A549 (cell line): ENCODE results near the gene PIM3. TPM values are rescaled to one million over a fixed set of nuclear protein-coding genes. Genes with fewer than 3 reads are reported as not detected.

ENCODE experiments used
- ATAC-seq, 2 experiments: fragments of 200-7000 bp in 1 of 2; fragments of >200 bp in 1 of 2; cut with Nextera tagmentation in 1 of 2; cut with Tn5 transposase in 1 of 2; 3 replicates each; pipeline versions ENCODE4 v1.8.0 to v1.9.1; 2018 to 2020; ENCODE audit warnings: mild to moderate bottlenecking in 1 of 2, moderate library complexity in 1 of 2
- CTCF ChIA-PET: fragments of 300-600 bp; sonication (Branson Sonifier 250); formaldehyde crosslinking; extraction: SDS; loops from one replicate; lab custom pipeline; 2021; ENCODE audit warnings: antibody characterized with exemption, inconsistent platforms; lab: Yijun Ruan, JAX
- POLR2A ChIA-PET: fragments of 350-600 bp; formaldehyde crosslinking; extraction: SDS; loops from one replicate; lab custom pipeline; 2021; ENCODE audit warnings: antibody characterized with exemption, inconsistent platforms; lab: Yijun Ruan, JAX
- DNase-seq, 2 experiments: peaks; one replicate each; pipeline versions ENCODE4 v3.0.0 to v3.0.0-alpha.2; 2011 to 2016; ENCODE audit warnings: low read depth in 1 of 2, low spot score in 1 of 2
- FAIRE-seq: peaks from 2 replicates; lab custom pipeline; 2011; peaks lifted over from hg19 to GRCh38; lab: Jason Lieb, UNC
- H3K27ac ChIP-seq, 2 experiments: fragments of >200 bp; sonication (Bioruptor Twin); formaldehyde crosslinking; 3 replicates each; pipeline ENCODE4 v1.5.1; 2016 to 2017
- H3K4me1 ChIP-seq: fragments of >200 bp; sonication (Bioruptor Twin); formaldehyde crosslinking; 3 replicates; pipeline ENCODE4 v1.6.1; 2016
- H3K4me2 ChIP-seq: fragments of >200 bp; sonication (Bioruptor Twin); formaldehyde crosslinking; 3 replicates; pipeline ENCODE4 v1.6.1; 2016
- H3K4me3 ChIP-seq: fragments of >200 bp; sonication (Bioruptor Twin); formaldehyde crosslinking; 3 replicates; pipeline ENCODE4 v1.5.1; 2016
- H3K9me3 ChIP-seq: fragments of >200 bp; sonication (Bioruptor Twin); formaldehyde crosslinking; 3 replicates; pipeline ENCODE4 v1.6.1; 2016
- BCL3 ChIP-seq: fragments of >200 bp; sonication (Bioruptor Twin); formaldehyde crosslinking; IDR thresholded peaks from 3 replicates; pipeline ENCODE4 v1.6.1; 2016
- CBX8 ChIP-seq: fragments of 200-600 bp; sonication (generic); IDR thresholded peaks from 2 replicates; pipeline ENCODE4 v1.6.1; 2016
- CHD4 ChIP-seq: fragments of 200-600 bp; sonication (generic); IDR thresholded peaks from 2 replicates; pipeline ENCODE4 v1.6.1; 2016; ENCODE audit warnings: antibody characterized with exemption, mild to moderate bottlenecking, borderline replicate concordance
- E2F6 ChIP-seq: IDR thresholded peaks from 2 replicates; pipeline ENCODE4 v1.6.1; 2012; ENCODE audit warnings: low read depth, borderline replicate concordance
- EHF ChIP-seq: fragments of 250-450 bp; sonication (Bioruptor Pico); IDR thresholded peaks from 2 replicates; pipeline ENCODE4 v1.5.0; 2020; ENCODE audit warnings: mild to moderate bottlenecking
- ELK1 ChIP-seq: fragments of 150-350 bp; IDR thresholded peaks from 2 replicates; pipeline ENCODE4 v1.6.1; 2014; ENCODE audit warnings: low read depth, mild to moderate bottlenecking, low read length
- ESRRA ChIP-seq: fragments of 150-350 bp; IDR thresholded peaks from 2 replicates; pipeline ENCODE4 v1.6.1; 2014; ENCODE audit warnings: mild to moderate bottlenecking, low read length, borderline replicate concordance
- FOSB ChIP-seq: fragments of 250-450 bp; sonication (Bioruptor Pico); IDR thresholded peaks from 2 replicates; pipeline ENCODE4 v1.5.0; 2020; ENCODE audit warnings: mild to moderate bottlenecking, moderate library complexity
- FOSL2 ChIP-seq, 2 experiments: fragments of 450-650 bp in 1 of 2; fragments of >200 bp in 1 of 2; sonication (Bioruptor Twin) in 1 of 2; formaldehyde crosslinking; IDR thresholded peaks; 2 replicates each; pipeline versions ENCODE4 v1.5.0 to v1.6.1; 2016 to 2020; ENCODE audit warnings: mild to moderate bottlenecking in 1 of 2, moderate library complexity in 1 of 2
- GATA3 ChIP-seq: IDR thresholded peaks from 2 replicates; pipeline ENCODE4 v1.6.1; 2012; ENCODE audit warnings: borderline replicate concordance
- HDAC2 ChIP-seq: fragments of 200-600 bp; sonication (generic); IDR thresholded peaks from 2 replicates; pipeline ENCODE4 v1.6.1; 2016
- HES2 ChIP-seq: fragments of >200 bp; sonication (Bioruptor Twin); formaldehyde crosslinking; IDR thresholded peaks from 2 replicates; pipeline ENCODE4 v1.6.1; 2016
- HOXB5 ChIP-seq: fragments of 250-450 bp; sonication (Bioruptor Pico); IDR thresholded peaks from 2 replicates; pipeline ENCODE4 v1.5.0; 2020; ENCODE audit warnings: mild to moderate bottlenecking, moderate library complexity
- NPAS2 ChIP-seq: fragments of 250-450 bp; sonication (Bioruptor Pico); IDR thresholded peaks from 2 replicates; pipeline ENCODE4 v1.8.0; 2022; ENCODE audit warnings: mild to moderate bottlenecking, moderate library complexity, borderline replicate concordance
- POLR2A ChIP-seq: IDR thresholded peaks from 2 replicates; pipeline ENCODE4 v1.6.1; 2012; ENCODE audit warnings: mild to moderate bottlenecking, low read length
- RAD21 ChIP-seq, 2 experiments: fragments of >200 bp in 1 of 2; sonication (Bioruptor Twin) in 1 of 2; formaldehyde crosslinking in 1 of 2; IDR thresholded peaks in 1 of 2; conservative IDR thresholded peaks in 1 of 2; 2 replicates in 1 of 2; 3 replicates in 1 of 2; pipeline ENCODE4 v1.6.1; 2012 to 2018; ENCODE audit warnings: inconsistent platforms in 1 of 2
- RCOR1 ChIP-seq: fragments of 150-350 bp; IDR thresholded peaks from 2 replicates; pipeline ENCODE4 v1.6.1; 2014; ENCODE audit warnings: antibody characterized with exemption, low read length, low read depth
- RNF2 ChIP-seq: fragments of 200-600 bp; sonication (generic); IDR thresholded peaks from 2 replicates; pipeline ENCODE4 v1.6.1; 2016; ENCODE audit warnings: low read depth, mild to moderate bottlenecking, antibody characterized with exemption, moderate library complexity, borderline replicate concordance
- ZC3H11A ChIP-seq: fragments of 450-650 bp; IDR thresholded peaks from 2 replicates; pipeline ENCODE4 v1.6.1; 2014; ENCODE audit warnings: antibody characterized with exemption, mild to moderate bottlenecking
- WGBS: methylation state at CpG from one replicate; pipeline ENCODE4 v1.1.6; 2017; ENCODE audit errors: missing lambda C conversion rate; 5-methylcytosine and 5-hydroxymethylcytosine counted together
- polyA plus RNA-seq, 4 experiments: library from polyadenylated mRNA; depleted of rRNA in 3 of 4; stranded (reverse); fragments of >200 nt; fragmentation: RNase III in 1 of 4; extraction: RNeasy Plus Mini Kit Qiagen cat#74134 plus additional on column Dnase treatment in 1 of 4; gene quantifications; 2 replicates in 3 of 4; 3 replicates in 1 of 4; pipeline ENCODE4 v1.2.3, GENCODE V29; 2011 to 2017

PIM3 gene
- polyA plus RNA-seq, 2 of the 4 experiments (the other 2 are of a cell fraction), result 4.4 to 11.3 TPM

GRCh38 chr22:49926916-49927315 lies 33.7 kb upstream of the PIM3 start:
- ATAC-seq, result no peak
- no peak for DNase-seq
- FAIRE-seq, result no peak
- no peak overlapping the region for H3K4me2 ChIP-seq
- TF ChIP-seq FOSB (CRISPR knock-in tag) (no peak), CHD4 (no peak), GATA3 (no peak)
- H3K4me3 ChIP-seq, result no peak overlapping the region
- H3K9me3 ChIP-seq, result no peaks in the 10 kb centered on the region
- peaks cover 6% of the 10 kb centered on the region; the same call in 1 of the 3 replicates for H3K4me1 ChIP-seq
- H3K27ac ChIP-seq, result no peak overlapping the region
- ChIA-PET CTCF (interaction anchor here (1.9 kb wide), 1 partner anchor 103 kb away, joined by 10 read pairs; no protein-coding TSS in a partner anchor), POLR2A (no interaction called here)
- 84% methylated on average over 16 of the region's 18 CpGs for WGBS

GRCh38 chr22:49927483-49928184 lies 32.9 kb upstream of the PIM3 start:
- Histone ChIP-seq H3K4me3 (no peak overlapping the region), H3K4me1 (peaks cover 6% of the 10 kb centered on the region; the same call in 1 of the 3 replicates), H3K27ac (no peak overlapping the region), H3K9me3 (no peaks in the 10 kb centered on the region), H3K4me2 (no peak overlapping the region)
- TF ChIP-seq E2F6 (no peak), ESRRA (no peak), GATA3 (no peak), EHF (CRISPR knock-in tag) (no peak), RCOR1 (no peak), NPAS2 (no peak), HES2 (no peak), RNF2 (no peak), RAD21 (conservative IDR thresholded peaks at IDR 0.05 in 1 of 2, IDR thresholded peaks at IDR 0.05 in 1 of 2) (no peak), ELK1 (no peak)
- POLR2A ChIA-PET, result no interaction called here
- CTCF ChIA-PET, result interaction anchor here (1.9 kb wide), 1 partner anchor 103 kb away, joined by 10 read pairs; no protein-coding TSS in a partner anchor
- FAIRE-seq (no peak), DNase-seq (no peak), ATAC-seq (no peak)
- 90% methylated on average over 23 of the region's 26 CpGs for WGBS

- ChIA-PET CTCF (interaction anchor here (1.9 kb wide), 1 partner anchor 102 kb away, joined by 10 read pairs; no protein-coding TSS in a partner anchor), POLR2A (no interaction called here)
- H3K27ac ChIP-seq, result no peak overlapping the region
- H3K4me2 ChIP-seq, result no peak overlapping the region
- ATAC-seq (no peak), FAIRE-seq (no peak), DNase-seq (no peak)
- H3K4me1 ChIP-seq, result peaks cover 6% of the 10 kb centered on the region; the same call in 1 of the 3 replicates
- WGBS, result 84% methylated on average over 5 of the region's 8 CpGs
- no peak overlapping the region for H3K4me3 ChIP-seq
- no peaks in the 10 kb centered on the region for H3K9me3 ChIP-seq
- TF ChIP-seq ZC3H11A, result no peak
- TF ChIP-seq BCL3, result no peak
- TF ChIP-seq FOSL2 (IDR thresholded peaks at IDR 0.05), result no peak
- TF ChIP-seq FOSL2 (CRISPR knock-in tag; IDR thresholded peaks at IDR 0.05), result no peak
- TF ChIP-seq NPAS2, result no peak
- TF ChIP-seq POLR2A, result no peak
- no peak for TF ChIP-seq CBX8
- no peak for TF ChIP-seq HDAC2
- TF ChIP-seq HOXB5 (CRISPR knock-in tag), result no peak
Observed at GRCh38 chr22:49928185-49928495, 32.4 kb upstream of the PIM3 start.
